Esophagus muscularis mucosa (tissue), 3 donors: ENCODE data around the gene SLC4A2.
"Not testable (repeated sequence)": the region's sequence is repeated elsewhere in the genome, so short reads cannot be mapped to it uniquely, and the experiment has no call there.

Experiments
- POLR2A ChIP-seq: fragments of 450-650 bp; IDR thresholded peaks from one replicate; pipeline ENCODE4 v1.6.1; 2017; ENCODE audit warnings: antibody characterized with exemption, moderate library complexity, mild to moderate bottlenecking, low read depth
- POLR2AphosphoS5 ChIP-seq, 2 donors: sonication (generic); formaldehyde crosslinking; IDR thresholded peaks; one replicate each; pipeline ENCODE4 v1.6.1; 2017; ENCODE audit warnings: antibody characterized with exemption in 2 of 2
- TF ChIP-seq, protein P1 (sequence below), 3 experiments: fragments of 200-600 bp in 2 of 3; fragments of 450-650 bp in 1 of 3; sonication (generic) in 2 of 3; IDR thresholded peaks; one replicate each; pipeline ENCODE4 v1.5.1; 2017 to 2019; ENCODE audit warnings: antibody characterized with exemption in 3 of 3, mild to moderate bottlenecking in 2 of 3, moderate library complexity in 1 of 3

DNA sequence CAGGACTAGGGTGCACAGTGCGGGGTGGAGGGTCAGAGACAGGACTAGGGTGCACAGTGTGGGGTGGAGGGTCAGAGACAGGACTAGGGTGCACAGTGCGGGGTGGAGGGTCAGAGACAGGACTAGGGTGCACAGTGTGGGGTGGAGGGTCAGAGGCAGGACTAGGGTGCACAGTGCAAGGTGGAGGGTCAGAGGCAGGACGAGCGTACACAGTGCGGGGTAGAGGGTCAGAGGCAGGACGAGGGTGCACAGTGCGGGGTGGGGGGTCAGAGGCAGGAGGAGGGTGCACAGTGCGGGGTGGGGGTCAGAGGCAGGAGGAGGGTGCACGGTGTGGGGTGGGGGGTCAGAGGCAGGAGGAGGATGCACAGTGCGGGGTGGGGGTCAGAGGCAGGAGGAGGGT lies 15.9 kb upstream of the SLC4A2 start:
- TF ChIP-seq, protein P1, sequence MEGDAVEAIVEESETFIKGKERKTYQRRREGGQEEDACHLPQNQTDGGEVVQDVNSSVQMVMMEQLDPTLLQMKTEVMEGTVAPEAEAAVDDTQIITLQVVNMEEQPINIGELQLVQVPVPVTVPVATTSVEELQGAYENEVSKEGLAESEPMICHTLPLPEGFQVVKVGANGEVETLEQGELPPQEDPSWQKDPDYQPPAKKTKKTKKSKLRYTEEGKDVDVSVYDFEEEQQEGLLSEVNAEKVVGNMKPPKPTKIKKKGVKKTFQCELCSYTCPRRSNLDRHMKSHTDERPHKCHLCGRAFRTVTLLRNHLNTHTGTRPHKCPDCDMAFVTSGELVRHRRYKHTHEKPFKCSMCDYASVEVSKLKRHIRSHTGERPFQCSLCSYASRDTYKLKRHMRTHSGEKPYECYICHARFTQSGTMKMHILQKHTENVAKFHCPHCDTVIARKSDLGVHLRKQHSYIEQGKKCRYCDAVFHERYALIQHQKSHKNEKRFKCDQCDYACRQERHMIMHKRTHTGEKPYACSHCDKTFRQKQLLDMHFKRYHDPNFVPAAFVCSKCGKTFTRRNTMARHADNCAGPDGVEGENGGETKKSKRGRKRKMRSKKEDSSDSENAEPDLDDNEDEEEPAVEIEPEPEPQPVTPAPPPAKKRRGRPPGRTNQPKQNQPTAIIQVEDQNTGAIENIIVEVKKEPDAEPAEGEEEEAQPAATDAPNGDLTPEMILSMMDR (IDR thresholded peaks at IDR 0.05): not testable (repeated sequence)
- not testable (repeated sequence) for TF ChIP-seq POLR2AphosphoS5 (IDR thresholded peaks at IDR 0.05); POLR2A
